HUDEP-2 (cell line): ENCODE measurements around the gene SPRING1.
A peak's percentile ranks its signal among the peaks of the same experiment; 100 is the strongest.

Experiments
- DNase-seq, 76 experiments: peaks; one replicate each; lab custom pipeline; 2025; ENCODE audit not compliant: unreplicated experiment in 76 of 76; lab: John Stamatoyannopoulos, UW

SPRING1 gene

GRCh38 chr12:116710370-116711150 is 27.3 kb downstream of the SPRING1 start:
- DNase-seq = no peak

- DNase-seq = no peak
Measured at GRCh38 chr12:116709768-116710167, 28.1 kb downstream of the SPRING1 start.

- DNase-seq = peak in 44 of 76 experiments; percentile 3 to 53 (median 24)
Measured at GRCh38 chr12:116708826-116709756, 28.8 kb downstream of the SPRING1 start.

- no peak for DNase-seq
Measured at GRCh38 chr12:116707751-116708150, 30.1 kb downstream of the SPRING1 start.

- DNase-seq = peak in 54 of 76 experiments; percentile 3 to 66 (median 24)
Measured at GRCh38 chr12:116703214-116703795, 34.6 kb downstream of the SPRING1 start.

GRCh38 chr12:116701432-116701831 is 36.4 kb downstream of the SPRING1 start:
- no peak for DNase-seq

GRCh38 chr12:116700066-116700465 is 37.8 kb downstream of the SPRING1 start:
- no peak for DNase-seq

- no peak for DNase-seq
Measured at GRCh38 chr12:116698554-116699075, 39.3 kb downstream of the SPRING1 start.

GRCh38 chr12:116698116-116698515 is 39.8 kb downstream of the SPRING1 start:
- DNase-seq = no peak

- DNase-seq = no peak
Measured at GRCh38 chr12:116697716-116698115, 40.2 kb downstream of the SPRING1 start.

- peak in 17 of 76 experiments; percentile 4 to 29 (median 14) for DNase-seq
Measured at GRCh38 chr12:116697305-116697704, 40.6 kb downstream of the SPRING1 start.

- no peak for DNase-seq
Measured at GRCh38 chr12:116695464-116695725, 42.5 kb downstream of the SPRING1 start.

- DNase-seq = no peak
Measured at GRCh38 chr12:116694653-116695463, 43.0 kb downstream of the SPRING1 start.

GRCh38 chr12:116693286-116694227 is 44.3 kb downstream of the SPRING1 start:
- peak in 1 of 76 experiments; percentile 5 for DNase-seq

GRCh38 chr12:116692605-116693004 is 45.3 kb downstream of the SPRING1 start:
- no peak for DNase-seq

GRCh38 chr12:116691636-116692035 is 46.2 kb downstream of the SPRING1 start:
- DNase-seq = no peak

- DNase-seq = no peak
Measured at GRCh38 chr12:116691205-116691604, 46.7 kb downstream of the SPRING1 start.

GRCh38 chr12:116689979-116690744 is 47.7 kb downstream of the SPRING1 start:
- DNase-seq = no peak
